Right lobe of liver (tissue), 6 donors: Measurements from ENCODE around the gene TRMT44. TPM values are rescaled to one million over a fixed set of nuclear protein-coding genes. Genes with fewer than 3 reads are reported as not detected.

ENCODE experiments used
- ATAC-seq, 4 donors: fragments of 200-7000 bp; cut with Tn5 transposase; one replicate each; pipeline ENCODE4 v1.9.1; 2020; ENCODE audit warnings: mild to moderate bottlenecking in 4 of 4, moderate library complexity in 4 of 4
- DNase-seq, 3 donors: peaks; one replicate each; pipeline ENCODE4 v3.0.0-alpha.2; 2020
- H3K27ac ChIP-seq, 3 donors: fragments of 200-600 bp; one replicate each; pipeline ENCODE4 v1.8.0; 2022
- H3K27me3 ChIP-seq, 2 donors: fragments of 200-600 bp; one replicate each; pipeline ENCODE4 v1.8.0; 2022
- H3K36me3 ChIP-seq, 4 donors: fragments of 200-600 bp; sonication (generic) in 1 of 4; one replicate each; pipeline versions ENCODE4 v1.5.1 to v1.8.0; 2017 to 2022; ENCODE audit warnings: control low read depth in 1 of 4
- H3K4me1 ChIP-seq, 4 donors: fragments of 200-600 bp; sonication (generic) in 1 of 4; one replicate each; pipeline versions ENCODE4 v1.5.1 to v1.8.0; 2017 to 2022; ENCODE audit warnings: control low read depth in 1 of 4
- H3K4me3 ChIP-seq, 3 donors: fragments of 200-600 bp; one replicate each; pipeline ENCODE4 v1.8.0; 2022
- H3K9me3 ChIP-seq, 4 donors: fragments of 200-600 bp; sonication (generic) in 1 of 4; one replicate each; pipeline versions ENCODE4 v1.5.1 to v1.8.0; 2017 to 2022; ENCODE audit warnings: control low read depth in 1 of 4
- CTCF ChIP-seq, 4 donors: fragments of 200-600 bp in 3 of 4; fragments of 450-650 bp in 1 of 4; IDR thresholded peaks; one replicate each; pipeline versions ENCODE4 v1.5.1 to v1.8.0; 2016 to 2022; ENCODE audit warnings: antibody characterized with exemption in 4 of 4, mild to moderate bottlenecking in 2 of 4
- POLR2A ChIP-seq: fragments of 450-650 bp; IDR thresholded peaks from one replicate; pipeline ENCODE4 v1.6.1; 2017; ENCODE audit warnings: antibody characterized with exemption, mild to moderate bottlenecking
- WGBS: methylation state at CpG from one replicate; pipeline ENCODE4 v1.1.6; 2018; ENCODE audit warnings: low coverage, low lambda C conversion rate; ENCODE audit not compliant: insufficient coverage; ENCODE audit errors: missing lambda C conversion rate; 5-methylcytosine and 5-hydroxymethylcytosine counted together
- intact Hi-C, 2 donors: fragments of 100-400 bp; cut with DNase I; formaldehyde crosslinking; loops; one replicate each; pipeline versions ENCODE4 v1.11.2 to v1.14.1; 2022
- small RNA-seq, 2 experiments: library from RNA; depleted of rRNA; stranded (forward); fragments of <200 nt; gene quantifications; one replicate each; pipeline ENCODE3, GENCODE V24; 2016
- total RNA-seq, 6 experiments: library from RNA; depleted of rRNA in 2 of 6; stranded (reverse); fragments of >200 nt in 2 of 6; fragmentation: NEBNext Ultra II Directional in 3 of 6; extraction: Animal tissue kit (Norgen Biotek cat#: 25700) in 3 of 6; gene quantifications; one replicate each; pipeline versions ENCODE4 v1.1.0 to v1.2.4, GENCODE V29; 2016 to 2023
- donor health status: DM: no; HTN: yes; CAD: no.
- donor health status: DM: no; HTN: no; CAD: no.
- donor health status: DM: no; HTN: no; CAD: no.
- donor health status: DM: no; HTN: yes; CAD: no.
- donor health status: DM: no; HTN: yes; CAD: no.

The TRMT44 gene
- total RNA-seq, 6 experiments from 2014 or later: 8.8 to 10.6 (median 9.6) TPM

GRCh38 chr4:8523175-8523574, 82.6 kb downstream of the TRMT44 start:
- Histone ChIP-seq H3K27me3 (no peaks in the 10 kb centered on the region), H3K27ac (no peak overlapping the region), H3K9me3 (no peaks in the 10 kb centered on the region), H3K4me1 (no peaks in the 10 kb centered on the region), H3K36me3 (no peaks in the 10 kb centered on the region), H3K4me3 (no peak overlapping the region)
- intact Hi-C loops: no loop called here
- DNase-seq: no peak
- TF ChIP-seq POLR2A (no peak), CTCF (IDR thresholded peaks at IDR 0.05) (no peak)
- ATAC-seq: no peak
- WGBS: 66% methylated on average over 4 of the region's 13 CpGs

- no peak for ATAC-seq
- WGBS: 41% methylated on average over 2 of the region's 3 CpGs
- no peak for DNase-seq
- Histone ChIP-seq H3K4me1 (no peaks in the 10 kb centered on the region), H3K4me3 (no peak overlapping the region), H3K36me3 (no peaks in the 10 kb centered on the region), H3K9me3 (no peaks in the 10 kb centered on the region), H3K27ac (no peak overlapping the region), H3K27me3 (no peaks in the 10 kb centered on the region)
- TF ChIP-seq POLR2A (no peak), CTCF (IDR thresholded peaks at IDR 0.05) (no peak)
- intact Hi-C loops: no loop called here
Measured at GRCh38 chr4:8523766-8524165, 83.2 kb downstream of the TRMT44 start.

- ATAC-seq (no peak), DNase-seq (no peak)
- intact Hi-C loops: no loop called here
- no peaks in the 10 kb centered on the region for H3K4me1 ChIP-seq
- no peaks in the 10 kb centered on the region for H3K27me3 ChIP-seq
- no peaks in the 10 kb centered on the region for H3K36me3 ChIP-seq
- TF ChIP-seq CTCF (IDR thresholded peaks at IDR 0.05) (no peak), POLR2A (no peak)
- WGBS: 69% methylated on average over 8 of the region's 12 CpGs
- H3K27ac ChIP-seq: no peak overlapping the region
- no peak overlapping the region for H3K4me3 ChIP-seq
- H3K9me3 ChIP-seq: no peaks in the 10 kb centered on the region
Measured at GRCh38 chr4:8524595-8525382, 84.2 kb downstream of the TRMT44 start.

GRCh38 chr4:8525383-8526120, 85.0 kb downstream of the TRMT44 start:
- no peaks in the 10 kb centered on the region for H3K36me3 ChIP-seq
- DNase-seq (no peak), ATAC-seq (peak in 1 of 4 donors; percentile 19)
- no peaks in the 10 kb centered on the region for H3K27me3 ChIP-seq
- intact Hi-C loops: no loop called here
- 57% methylated on average over 1 of the region's 16 CpGs for WGBS
- TF ChIP-seq POLR2A (no peak), CTCF (IDR thresholded peaks at IDR 0.05) (no peak)
- H3K4me3 ChIP-seq: no peak overlapping the region
- H3K9me3 ChIP-seq: no peaks in the 10 kb centered on the region
- no peaks in the 10 kb centered on the region for H3K4me1 ChIP-seq
- no peak overlapping the region for H3K27ac ChIP-seq

Small RNA genes within 50 kb of the gene (small RNA-seq; reads per million reads assigned to genes)
- gene RNA5SP152: 4.0 to 9.9 reads per million in 2 experiments

Other genes starting within 250 kb of the TRMT44 start
- gene SH3TC1, start 241.5 kb upstream of the TRMT44 start, total RNA-seq: 10 to 100 TPM; 13.2 to 48.0 (median 24.9) TPM
- 1 to 10 TPM in 3 of 6 experiments, under 1 TPM in 3; 0.32 to 1.6 (median 1.0) TPM for gene HTRA3, start 171.0 kb upstream of the TRMT44 start, total RNA-seq
- 10 to 100 TPM; 18.5 to 36.9 (median 21.9) TPM for gene ACOX3, start 54 bp upstream of the TRMT44 start, total RNA-seq
- gene GPR78, start 139.6 kb downstream of the TRMT44 start, total RNA-seq: not detected
- under 1 TPM in 5 of 6 experiments, not detected in 1; 0.24 to 0.80 (median 0.74) TPM for gene CPZ, start 152.0 kb downstream of the TRMT44 start, total RNA-seq